Spleen (tissue), 7 donors: ENCODE measurements around the gene PDLIM5.

Experiments
- CTCF ChIP-seq, 11 experiments: fragments of 200-600 bp in 7 of 11; fragments of 450-650 bp in 4 of 11; sonication (generic) in 4 of 11; IDR thresholded peaks in 8 of 11; conservative IDR thresholded peaks in 3 of 11; 1 replicate in 7 of 11; 2 replicates in 4 of 11; pipeline versions ENCODE4 v1.4.0 to v1.8.0; 2016 to 2021; ENCODE audit warnings: antibody characterized with exemption in 11 of 11, inconsistent platforms in 4 of 11, mild to moderate bottlenecking in 1 of 11
- POLR2A ChIP-seq, 3 donors: fragments of 450-650 bp; IDR thresholded peaks; one replicate each; pipeline ENCODE4 v1.5.1; 2017; ENCODE audit warnings: antibody characterized with exemption in 3 of 3, mild to moderate bottlenecking in 1 of 3
- POLR2AphosphoS5 ChIP-seq, 3 donors: sonication (generic); formaldehyde crosslinking; IDR thresholded peaks; one replicate each; pipeline ENCODE4 v1.5.1; 2017; ENCODE audit warnings: antibody characterized with exemption in 3 of 3
- donor health status: DM: no; HTN: no; CAD: no; lungs with moderate emphysema.
- donor health status: DM: no; HTN: no; CAD: no.
- donor health status: DM: no; HTN: no; CAD: no.

GRCh38 chr4:94700298-94700697 is 248.6 kb downstream of the PDLIM5 start:
- TF ChIP-seq POLR2AphosphoS5 (IDR thresholded peaks at IDR 0.05) (no peak), CTCF (IDR thresholded peaks at IDR 0.05 in 8 of 11, conservative IDR thresholded peaks at IDR 0.05 in 3 of 11) (no peak), POLR2A (IDR thresholded peaks at IDR 0.05) (no peak)
